Measurements from ENCODE around the gene SIX5. TPM values are rescaled to one million over a fixed set of nuclear protein-coding genes. Genes with fewer than 3 reads are reported as not detected.
A peak's percentile ranks its signal among the peaks of the same experiment; 100 is the strongest.
"Not testable (repeated sequence)": the region's sequence is repeated elsewhere in the genome, so short reads cannot be mapped to it uniquely, and the experiment has no call there.

SIX5 gene
- total RNA-seq (2014; rRNA removed; shearing (Covaris generic)) = 8.7 and 14.8 TPM in 2 replicates

DNA sequence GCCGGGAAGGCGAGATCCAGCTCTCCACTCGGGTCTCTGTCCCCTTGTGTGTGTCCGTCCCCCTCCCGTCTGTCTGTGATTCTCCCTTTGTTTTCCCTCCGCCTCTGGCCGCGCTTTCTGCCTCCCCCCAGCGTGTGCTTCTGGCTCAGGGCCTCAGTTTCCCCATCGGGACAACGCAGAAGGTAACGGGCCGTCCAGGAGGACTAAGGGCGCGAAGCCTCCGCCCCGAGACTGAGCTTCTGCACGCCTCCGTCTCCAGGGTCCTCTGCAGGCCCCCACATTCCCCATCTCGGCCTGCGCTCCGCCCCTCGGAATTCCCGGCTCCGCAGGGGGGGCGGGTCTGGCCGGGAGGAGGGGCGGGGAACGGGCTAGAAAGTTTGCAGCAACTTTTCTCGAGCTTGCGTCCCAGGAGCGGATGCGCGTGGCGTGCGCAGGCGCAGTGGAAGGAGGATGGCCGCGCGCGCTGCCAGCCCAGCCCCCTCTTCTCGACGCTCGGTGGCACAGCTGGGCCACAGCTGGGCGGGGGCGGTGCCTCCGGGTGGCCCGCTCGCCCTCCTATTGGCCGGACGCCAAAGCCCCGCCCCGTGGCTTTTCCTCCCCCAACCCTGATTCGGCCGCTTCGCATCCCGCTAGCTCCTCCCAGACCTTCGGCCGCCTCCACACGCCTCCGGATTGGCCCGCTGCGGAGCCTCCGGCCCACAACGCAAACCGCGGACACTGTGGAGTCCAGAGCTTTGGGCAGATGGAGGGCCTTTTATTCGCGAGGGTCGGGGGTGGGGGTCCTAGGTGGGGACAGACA lies at the start of gene SIX5:
TSS of gene SIX5 (minus strand) at position 269 of the 799 bp plus-strand sequence. CDS start 408 bp downstream, outside the sequence.
- DNase-seq (ENCODE audit: low read depth) = peak; percentile 97

DNA sequence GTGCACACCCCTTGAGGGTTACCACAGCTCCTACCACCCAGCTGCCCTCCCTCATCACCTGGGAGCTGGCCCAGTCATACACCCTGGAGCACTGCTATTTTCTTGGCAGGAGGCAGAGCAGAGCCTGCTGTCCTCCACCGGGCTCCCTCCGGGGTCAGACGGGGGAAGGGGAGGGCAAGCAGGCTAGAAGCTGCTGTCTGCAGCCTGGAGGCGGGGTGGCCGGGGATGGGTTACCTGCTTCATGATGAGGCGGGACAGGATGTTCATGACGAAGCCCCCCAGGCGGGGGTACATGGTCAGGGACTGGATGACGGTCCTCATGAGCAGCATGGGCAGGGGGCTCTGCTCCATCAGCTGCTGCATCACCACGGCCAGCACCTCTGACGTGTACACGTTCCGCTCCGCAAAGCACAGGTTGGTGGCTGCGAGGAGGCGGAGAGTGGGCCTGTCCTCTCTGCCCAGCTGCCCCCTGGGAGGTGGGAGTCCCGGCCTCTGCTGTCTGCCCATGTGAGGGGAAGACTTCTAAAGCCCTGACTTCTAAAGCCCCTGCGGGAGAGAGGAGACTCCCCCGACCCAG lies 48.8 kb upstream of the SIX5 start:
- peak; percentile 70 for DNase-seq (ENCODE audit: low read depth)

DNA sequence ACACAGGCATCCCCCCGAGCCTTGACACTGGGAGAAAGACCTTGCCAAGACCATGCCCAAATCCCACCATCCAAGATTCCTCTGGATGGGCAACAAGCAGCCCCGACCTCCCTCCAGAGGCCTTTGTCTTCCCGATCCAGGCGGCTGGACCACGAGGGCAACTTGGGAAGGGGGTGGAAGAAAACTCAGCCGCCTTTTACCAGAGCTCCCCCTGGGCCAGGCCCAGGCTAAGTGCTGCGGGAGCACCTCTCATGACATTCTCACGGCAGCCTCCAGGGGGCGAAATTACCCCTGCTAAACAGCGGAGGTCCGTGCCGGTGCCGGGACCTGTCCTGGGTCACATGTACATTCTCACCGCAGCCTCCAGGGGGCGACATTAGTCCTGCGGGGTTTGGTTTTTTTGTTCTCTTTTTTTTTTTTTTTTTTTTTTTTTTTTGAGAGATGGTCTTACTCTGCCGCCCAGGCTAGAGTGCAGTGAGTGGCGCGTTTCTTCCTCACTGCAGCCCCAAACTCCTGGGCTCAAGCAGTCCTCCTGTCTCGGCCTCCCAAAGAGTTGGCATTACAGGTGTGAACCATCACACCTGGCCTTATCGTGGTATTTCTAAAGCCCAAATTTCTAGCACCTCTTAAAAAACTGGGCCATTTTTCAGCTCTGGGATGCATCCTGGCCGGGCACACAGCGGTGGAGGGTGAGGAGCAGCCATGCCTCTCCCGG lies 48.1 kb upstream of the SIX5 start:
- DNase-seq (ENCODE audit: low read depth) = peak; percentile 87

DNA sequence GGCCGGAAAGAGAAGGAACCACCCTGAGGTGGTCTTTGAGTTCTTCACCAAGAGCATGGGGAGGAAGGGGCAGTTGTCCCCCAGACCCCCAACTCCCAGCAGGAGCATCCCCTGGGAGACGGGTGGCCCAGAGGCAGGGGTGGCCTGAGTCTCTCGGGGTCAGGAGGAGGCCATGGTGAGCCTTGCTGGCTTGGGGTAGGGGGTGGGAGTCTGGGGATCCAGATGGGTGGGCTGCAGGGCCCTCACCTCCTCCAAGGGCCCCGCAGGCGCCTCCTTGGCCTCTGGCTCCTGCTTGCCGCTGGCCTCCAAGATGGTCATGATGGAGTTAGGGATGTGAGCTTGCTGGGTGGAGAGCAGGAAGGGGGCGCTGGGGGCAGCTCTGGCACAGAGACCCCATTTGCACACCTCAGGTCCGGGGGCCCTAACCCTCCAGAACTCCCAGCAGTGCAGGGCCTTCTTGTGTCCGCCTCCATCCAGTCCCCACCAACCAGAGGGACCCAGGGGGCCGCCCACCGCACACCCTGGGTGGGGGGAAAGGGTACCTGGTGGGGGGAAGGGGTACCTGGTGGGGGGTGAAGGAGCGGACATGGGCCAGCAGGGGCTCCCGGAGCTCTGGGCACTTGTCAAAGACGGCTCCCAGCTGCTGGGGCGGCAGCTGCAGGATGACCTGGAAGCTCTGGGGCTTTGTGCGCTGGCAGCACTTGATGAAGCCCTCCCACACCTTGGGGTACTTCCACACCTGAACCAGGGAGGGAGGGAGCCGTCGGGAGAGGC lies 47.4 kb upstream of the SIX5 start:
- no peak for DNase-seq (ENCODE audit: low read depth)

DNA sequence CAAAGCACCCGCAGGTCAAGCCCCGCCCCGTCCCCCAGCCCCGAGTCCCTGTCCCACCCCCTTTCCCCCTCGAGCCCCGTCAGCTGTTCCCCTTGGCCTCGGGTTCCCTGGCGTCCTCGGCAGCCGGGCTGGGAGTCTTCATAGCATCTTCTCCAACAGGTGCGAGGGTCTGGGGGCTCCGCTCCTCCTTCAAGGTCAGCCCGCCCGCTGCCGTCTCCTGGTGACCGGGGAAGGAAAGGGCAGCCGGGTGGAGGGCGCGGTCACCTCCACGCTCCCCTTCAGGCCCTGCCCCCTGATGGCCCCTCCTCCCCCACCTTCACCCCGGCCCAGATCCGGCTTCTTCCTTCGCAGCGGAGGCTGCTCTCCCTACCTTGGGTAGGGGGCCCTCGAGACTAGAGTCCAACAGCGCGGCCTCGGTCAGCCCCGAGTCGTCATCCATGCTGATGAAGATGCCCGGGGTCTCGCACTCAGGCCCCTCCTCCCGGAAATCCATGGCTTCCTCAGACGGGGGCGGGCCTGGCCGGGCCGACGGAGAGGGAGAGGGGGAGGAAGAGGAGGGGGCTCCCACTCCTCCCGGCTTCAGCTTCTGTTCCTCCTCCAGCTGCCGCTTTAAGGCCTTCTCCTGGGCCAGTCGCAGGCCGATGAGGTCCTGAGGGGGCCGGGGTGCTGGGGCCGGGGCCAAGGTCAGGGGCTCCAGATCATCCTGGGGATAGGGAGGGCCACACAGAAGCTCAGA lies 46.6 kb upstream of the SIX5 start:
- no peak for DNase-seq (ENCODE audit: low read depth)

DNA sequence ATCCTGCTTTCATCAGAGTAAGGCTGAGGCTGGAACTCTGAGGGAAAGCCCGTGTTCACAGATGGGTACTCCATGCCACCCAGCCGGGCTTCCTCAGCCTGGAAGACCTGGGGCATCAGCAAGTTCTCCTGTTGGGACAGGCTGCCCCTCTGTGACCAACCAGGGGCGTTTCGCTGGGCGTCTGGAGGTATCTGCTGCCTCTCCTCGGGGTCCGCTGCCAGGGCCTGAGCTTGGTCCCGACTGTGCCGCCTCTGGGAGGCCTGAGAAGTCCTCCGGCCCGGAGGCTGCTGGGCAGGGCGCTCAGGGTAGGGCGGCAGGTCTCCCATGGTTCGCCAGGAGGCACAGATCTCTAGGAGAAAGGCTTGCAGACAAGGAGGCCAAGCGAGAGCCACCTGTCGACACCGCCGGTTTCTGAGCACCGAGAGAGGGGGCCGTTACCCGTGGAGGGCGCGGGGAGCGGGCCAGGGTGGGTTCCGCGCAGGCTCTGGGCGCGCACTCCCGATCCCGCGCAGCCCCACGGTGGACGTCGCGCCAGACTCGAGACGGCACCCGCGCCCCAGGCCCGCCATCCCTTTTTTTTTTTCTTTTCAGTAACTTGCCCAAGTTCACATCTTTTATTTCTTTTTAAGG lies 45.9 kb upstream of the SIX5 start, which contains the start of gene RSPH6A:
TSS of gene RSPH6A (minus strand) at position 458 of the 630 bp plus-strand sequence. CDS start at position 326, 132 bp downstream.
- DNase-seq (ENCODE audit: low read depth) = no peak

DNA sequence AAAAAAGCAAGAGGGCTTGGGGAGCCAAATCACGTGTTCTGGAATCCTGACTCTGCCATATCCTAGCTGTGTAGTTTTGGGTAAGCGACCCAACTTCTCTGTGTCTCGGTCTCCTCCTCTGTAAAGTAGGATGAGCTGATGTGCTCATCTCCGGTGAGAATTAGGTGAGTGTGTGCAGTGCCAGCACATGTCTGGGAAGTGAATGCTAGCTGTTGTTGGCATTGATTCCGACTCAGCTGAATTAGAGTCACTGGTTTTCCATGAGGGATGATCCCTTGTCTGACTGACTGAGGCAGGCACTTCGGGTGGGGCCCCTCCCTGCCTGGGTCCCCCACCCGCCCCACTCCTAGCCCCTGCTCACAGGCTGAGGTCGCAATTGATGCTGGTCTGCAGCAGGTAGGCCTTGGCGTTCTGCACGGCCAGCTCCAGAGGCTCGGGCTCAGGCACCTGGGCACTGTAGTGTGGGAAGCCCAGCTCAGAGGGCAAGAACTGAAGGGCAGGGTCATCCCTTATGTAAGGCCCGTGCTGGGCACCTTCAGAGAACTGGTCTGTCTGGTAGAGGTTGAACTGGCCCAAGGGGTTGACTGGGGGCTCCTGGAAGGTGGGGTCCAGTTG lies 45.2 kb upstream of the SIX5 start:
- DNase-seq (ENCODE audit: low read depth) = no peak

DNA sequence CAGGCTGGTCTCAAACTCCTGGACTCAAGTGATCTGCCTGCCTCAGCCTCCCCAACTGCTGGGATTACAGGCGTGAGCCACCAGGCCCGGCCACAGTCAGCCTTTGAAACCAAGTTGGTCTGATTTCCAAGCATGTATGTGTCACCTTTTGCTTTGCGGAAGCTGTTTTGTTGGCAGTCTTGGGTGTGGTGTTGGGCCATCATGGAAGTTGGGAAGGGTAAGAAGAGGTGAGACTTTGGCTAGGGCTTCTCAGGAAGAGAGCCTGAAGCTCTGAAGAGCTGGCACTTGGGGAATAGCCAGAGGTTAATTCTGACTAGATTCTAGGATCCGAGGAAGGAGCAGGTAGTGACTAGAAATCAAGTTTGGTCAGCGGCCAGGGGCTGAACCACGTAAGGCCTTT lies 43.2 kb upstream of the SIX5 start:
- peak; percentile 34 for DNase-seq (ENCODE audit: low read depth)

DNA sequence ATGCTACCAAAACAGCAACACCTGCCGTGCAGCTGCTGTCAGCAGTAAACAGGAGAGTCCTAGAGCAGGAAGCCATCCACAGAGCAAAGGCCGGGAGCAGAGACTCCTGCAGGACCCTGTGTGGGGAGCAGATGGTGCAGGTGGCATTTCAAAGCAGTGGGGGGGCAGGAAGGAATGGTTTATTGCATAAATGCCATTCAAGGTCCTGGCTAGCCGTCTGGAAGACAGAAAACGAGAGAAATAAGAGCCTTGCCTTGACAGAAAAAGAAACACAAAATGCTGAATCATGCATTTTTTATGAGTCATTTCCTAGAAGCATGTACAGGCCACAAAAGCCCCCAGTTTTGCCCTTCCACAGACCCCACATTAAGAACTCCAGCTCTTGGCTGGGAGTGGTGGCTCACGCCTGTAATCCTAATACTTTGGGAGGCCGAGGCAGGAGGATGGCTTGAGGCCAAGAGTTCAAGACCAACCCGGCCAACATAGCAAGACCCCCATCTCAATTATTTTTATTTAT lies 40.6 kb upstream of the SIX5 start:
- peak; percentile 86 for DNase-seq (ENCODE audit: low read depth)

DNA sequence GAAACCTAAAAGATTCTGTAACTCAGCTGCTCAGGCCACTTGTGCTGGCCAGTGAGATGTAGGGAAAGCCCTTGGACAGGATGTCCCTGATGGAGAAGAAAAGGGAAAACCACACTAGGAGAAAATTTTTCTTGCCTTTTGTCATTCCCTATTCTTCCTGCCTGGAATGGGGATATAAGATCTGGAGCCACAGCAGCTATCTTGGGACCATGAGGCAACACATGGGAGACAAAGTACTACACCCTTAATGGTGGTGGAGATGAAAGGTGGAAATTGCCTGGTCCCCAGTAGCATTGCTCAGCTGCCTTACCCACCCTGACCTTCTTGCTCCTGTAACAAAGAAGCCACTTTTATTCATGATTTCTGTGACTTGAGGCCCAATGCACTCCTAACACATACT lies 36.7 kb upstream of the SIX5 start:
- no peak for DNase-seq (ENCODE audit: low read depth)

DNA sequence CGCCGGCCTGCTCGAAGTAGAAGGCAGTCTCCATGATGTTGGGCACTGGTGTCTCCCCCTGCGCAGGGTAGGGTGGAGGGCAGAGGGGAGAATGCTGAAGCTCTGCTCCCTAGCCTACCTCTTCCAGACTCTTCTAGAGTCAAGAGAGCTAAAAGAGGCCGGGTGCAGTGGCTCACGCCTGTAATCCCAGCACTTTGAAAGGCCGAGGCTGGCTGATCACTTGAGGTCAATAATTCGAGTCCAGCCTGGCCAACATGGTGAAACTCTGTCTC lies 35.8 kb upstream of the SIX5 start:
- DNase-seq (ENCODE audit: low read depth) = no peak

DNA sequence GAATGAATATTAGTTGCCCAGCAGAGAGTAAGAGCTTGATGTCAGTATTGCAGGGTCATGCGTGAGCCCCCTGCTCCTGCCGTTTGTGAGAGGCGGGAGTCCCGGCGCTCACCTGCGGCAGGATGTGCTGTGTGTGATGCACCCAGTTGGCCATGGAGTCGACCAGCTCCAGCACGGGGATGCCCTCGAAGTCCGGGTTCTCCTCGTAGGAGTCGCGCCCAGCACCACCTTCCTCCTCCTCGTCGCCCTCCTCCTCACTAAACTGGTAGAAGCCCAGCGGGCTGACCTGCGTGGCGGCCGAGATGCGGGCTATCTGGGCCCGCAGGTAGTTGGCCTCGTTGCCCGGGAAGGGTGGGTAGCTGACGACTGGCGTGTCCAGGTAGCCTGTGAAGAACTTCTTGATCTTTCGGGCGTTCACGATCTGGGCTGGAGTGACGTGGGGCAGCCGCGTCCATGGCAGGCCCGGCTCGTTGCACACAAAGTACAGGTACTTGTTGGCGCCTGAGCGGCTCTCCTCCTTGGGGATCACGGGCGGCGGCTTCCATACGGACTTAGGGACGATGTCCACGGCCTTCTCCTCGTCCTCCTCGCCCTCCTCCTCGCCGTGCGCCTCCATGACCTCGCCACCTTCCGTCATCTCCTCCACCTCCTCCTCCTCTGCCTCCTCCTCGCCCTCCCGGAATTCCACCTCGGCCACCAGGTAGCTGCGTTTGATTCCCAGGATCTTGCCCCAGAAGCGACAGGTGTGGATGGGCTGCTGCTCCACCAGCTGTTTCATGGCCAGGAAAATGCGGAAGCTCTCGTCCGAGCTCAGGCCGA lies 35.3 kb upstream of the SIX5 start:
- DNase-seq (ENCODE audit: low read depth) = no peak

DNA sequence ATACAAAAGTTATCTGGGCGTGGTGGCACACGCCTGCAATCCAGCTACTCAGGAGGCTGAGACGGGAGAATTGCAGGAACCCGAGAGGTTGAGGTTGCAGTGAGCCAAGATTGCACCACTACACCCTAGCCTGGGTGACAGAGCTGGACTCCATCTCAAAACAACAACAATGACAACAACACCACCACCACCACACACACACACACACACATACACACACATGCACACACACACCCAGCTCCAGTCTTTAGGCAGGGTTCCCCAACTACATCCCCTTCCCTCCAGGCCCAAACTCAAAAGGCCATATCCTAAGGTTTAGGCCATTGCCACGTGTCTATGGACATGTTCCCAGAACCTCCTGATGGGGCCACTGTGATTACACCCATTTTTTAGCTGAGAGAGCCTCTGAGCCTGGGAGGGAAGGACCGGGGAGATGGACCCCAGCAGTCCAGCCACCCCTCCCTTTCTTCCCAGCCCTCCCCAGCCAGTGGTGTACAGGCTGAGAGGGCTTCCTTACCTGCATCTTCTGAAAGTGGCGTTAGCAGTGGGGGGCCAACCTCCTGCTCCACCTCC lies 32.6 kb upstream of the SIX5 start:
- no peak for DNase-seq (ENCODE audit: low read depth)

DNA sequence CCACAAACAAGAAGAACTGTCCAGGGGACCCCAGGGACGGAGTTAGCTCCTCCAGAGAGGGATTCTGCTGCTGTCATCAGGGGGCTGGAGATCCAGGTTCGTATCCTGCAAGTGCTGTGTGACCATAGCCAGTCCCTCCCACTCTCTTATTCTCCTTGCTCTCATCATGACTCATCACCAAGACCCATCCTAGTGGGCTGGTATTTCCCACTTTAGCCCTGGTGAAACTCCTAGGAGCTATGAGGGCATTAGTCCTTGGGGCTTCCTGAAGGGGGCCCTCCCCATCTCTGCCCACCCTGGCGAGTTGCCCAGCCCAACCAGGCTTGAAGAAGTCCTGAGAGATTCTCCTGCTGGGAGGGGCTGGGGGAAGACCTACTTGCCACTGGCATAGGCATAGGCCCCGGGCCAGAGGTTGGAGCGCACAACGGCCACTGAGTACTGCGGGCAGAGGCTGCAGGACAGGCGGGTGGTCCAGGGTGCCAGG lies 31.1 kb upstream of the SIX5 start:
- peak; percentile 51 for DNase-seq (ENCODE audit: low read depth)

DNA sequence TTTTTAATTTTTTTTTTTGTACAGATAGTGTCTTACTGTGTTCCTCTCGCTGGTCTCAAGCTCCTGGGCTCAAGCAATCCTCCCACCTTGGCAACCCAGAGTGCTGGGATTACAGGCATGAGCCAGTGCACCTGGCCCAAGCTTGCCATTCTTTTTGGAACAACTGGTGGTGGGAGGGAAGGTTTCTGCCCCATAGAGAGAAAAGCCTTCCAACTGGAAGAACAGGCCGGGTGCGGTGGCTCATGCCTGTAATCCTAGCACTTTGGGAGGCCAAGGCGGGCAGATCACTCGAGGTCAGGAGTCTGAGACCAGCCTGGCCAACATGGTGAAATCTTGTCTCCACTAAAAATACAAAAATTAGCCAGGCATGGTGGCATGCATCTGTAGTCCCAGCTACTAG lies 30.5 kb upstream of the SIX5 start:
- DNase-seq (ENCODE audit: low read depth) = not testable (repeated sequence)

DNA sequence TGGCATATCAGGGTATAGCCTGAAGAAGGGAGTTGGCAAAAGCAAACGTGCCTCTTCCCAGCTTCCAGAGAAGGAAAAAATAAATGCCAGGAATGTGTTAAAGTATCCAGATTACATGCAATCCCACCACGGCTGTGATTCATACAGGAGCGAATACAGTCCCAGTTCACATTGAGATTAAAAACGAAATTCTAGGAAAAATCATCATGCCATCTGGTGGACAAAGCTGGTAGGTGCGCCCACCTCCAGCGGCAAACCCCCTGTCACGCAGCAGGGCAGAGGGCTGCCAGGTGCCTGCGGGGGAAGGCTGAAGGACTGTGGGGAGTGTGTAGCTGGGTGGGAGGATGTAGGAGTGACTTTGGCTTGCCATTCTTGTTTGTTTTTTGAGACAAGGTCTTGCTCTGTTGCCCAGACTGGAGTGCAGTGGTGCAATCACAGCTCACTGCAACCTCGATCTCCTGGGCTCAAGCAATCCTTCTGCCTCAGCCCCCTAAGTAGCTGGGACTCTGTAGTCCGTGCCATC lies 30.0 kb upstream of the SIX5 start:
- DNase-seq (ENCODE audit: low read depth) = peak; percentile 76

DNA sequence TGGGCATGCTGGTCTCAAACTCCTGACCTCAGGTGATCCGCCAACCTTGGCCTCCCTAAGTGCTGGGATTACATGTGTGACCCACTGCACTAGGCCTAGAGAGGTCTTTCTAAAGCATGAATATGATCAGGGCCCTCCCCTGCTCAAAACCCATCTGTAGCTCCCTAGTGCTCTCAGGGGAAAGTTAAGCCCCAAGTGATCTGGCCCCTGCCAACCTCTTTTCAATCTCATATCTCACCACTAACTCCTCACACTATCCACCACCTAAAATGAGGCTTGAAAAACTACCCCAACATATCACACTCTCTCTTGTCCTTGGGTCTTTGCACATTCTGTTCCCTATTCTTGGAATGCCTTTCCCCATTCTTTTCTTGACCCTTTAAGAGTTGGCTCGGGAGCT lies 25.6 kb upstream of the SIX5 start:
- no peak for DNase-seq (ENCODE audit: low read depth)

DNA sequence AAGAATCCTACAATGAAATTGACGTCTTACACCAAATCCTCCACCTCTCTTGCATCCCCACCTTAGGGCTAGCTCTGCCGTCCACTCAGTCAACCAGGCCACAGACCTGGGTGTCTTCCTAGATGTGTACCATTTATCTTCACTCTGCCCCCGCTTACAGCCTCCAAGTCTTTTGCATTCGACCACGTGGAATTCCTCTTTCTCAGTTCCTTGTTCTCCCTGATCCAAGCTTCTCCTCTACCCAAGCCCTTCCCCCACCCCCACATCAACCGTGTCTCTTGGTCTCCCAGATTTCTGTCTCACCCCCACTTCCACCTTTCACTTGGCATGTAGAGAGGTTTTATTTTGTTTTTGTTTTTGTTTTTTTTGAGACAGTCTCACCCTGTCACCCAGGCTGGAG lies 24.8 kb upstream of the SIX5 start:
- no peak for DNase-seq (ENCODE audit: low read depth)

DNA sequence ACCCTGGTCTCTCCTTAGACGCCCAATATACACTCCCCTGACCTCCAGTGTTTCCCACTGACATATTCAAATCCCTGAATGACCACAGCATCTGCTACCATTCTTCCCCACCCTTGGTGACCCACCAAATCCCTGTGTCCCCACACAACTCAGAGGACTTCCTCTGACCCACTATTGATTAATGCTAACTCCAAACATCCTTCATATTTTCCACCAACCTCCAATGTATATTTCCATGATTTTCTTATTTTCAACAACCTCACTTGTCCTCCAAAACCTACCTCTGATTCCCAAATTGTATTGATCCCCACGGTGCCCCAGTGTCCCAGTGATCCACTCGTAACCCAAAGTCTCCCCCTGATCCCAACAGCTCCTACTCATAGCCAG lies 24.1 kb upstream of the SIX5 start:
- DNase-seq (ENCODE audit: low read depth) = no peak

Measured in M059J (cell line).